DOHH2 (cell line): ENCODE data around the gene COL4A2.

Source experiments
- H3F3A ChIP-seq: fragments of 200-600 bp; sonication (generic), shearing (Covaris generic); 2 replicates; pipeline ENCODE4 v1.6.0; 2016; ENCODE audit warnings: antibody characterized with exemption, mild to moderate bottlenecking; ENCODE audit not compliant: control insufficient read depth, insufficient read depth
- H3K27ac ChIP-seq: fragments of 200-600 bp; sonication (generic); 2 replicates; pipeline ENCODE4 v1.5.1; 2014; ENCODE audit warnings: low read depth, mild to moderate bottlenecking, low read length, moderate library complexity
- H3K27me3 ChIP-seq: fragments of 200-600 bp; sonication (generic); 2 replicates; pipeline ENCODE4 v1.6.1; 2014; ENCODE audit warnings: mild to moderate bottlenecking, low read length, mixed read lengths; ENCODE audit not compliant: control insufficient read depth
- H3K36me3 ChIP-seq: fragments of 200-600 bp; sonication (generic); 2 replicates; pipeline ENCODE4 v1.6.1; 2014; ENCODE audit warnings: mild to moderate bottlenecking, low read length, moderate library complexity, mixed read lengths; ENCODE audit not compliant: control insufficient read depth
- H3K4me1 ChIP-seq: fragments of 200-600 bp; sonication (generic); 2 replicates; pipeline ENCODE4 v1.6.1; 2014; ENCODE audit warnings: mild to moderate bottlenecking, low read length, mixed read lengths; ENCODE audit not compliant: control insufficient read depth
- H3K4me2 ChIP-seq: fragments of 200-600 bp; sonication (generic); 2 replicates; pipeline ENCODE4 v1.6.0; 2014; ENCODE audit warnings: mild to moderate bottlenecking, low read length, moderate library complexity
- H3K4me3 ChIP-seq: fragments of 200-600 bp; sonication (generic); 2 replicates; pipeline ENCODE4 v1.5.1; 2014; ENCODE audit warnings: mild to moderate bottlenecking, low read length, mixed read lengths
- H3K79me2 ChIP-seq: fragments of 200-600 bp; sonication (generic); 2 replicates; pipeline ENCODE4 v1.6.1; 2014; ENCODE audit warnings: mild to moderate bottlenecking, low read length, mixed read lengths; ENCODE audit not compliant: control insufficient read depth
- H3K9me2 ChIP-seq: fragments of 200-600 bp; sonication (generic); replicated peaks from 2 replicates; pipeline ENCODE4 v1.6.1; 2014; ENCODE audit warnings: mild to moderate bottlenecking, low read length, mixed read lengths; ENCODE audit not compliant: control insufficient read depth
- H3K9me3 ChIP-seq: fragments of 200-600 bp; sonication (generic); 2 replicates; pipeline ENCODE4 v1.6.1; 2014; ENCODE audit warnings: antibody characterized with exemption, low read length, mixed read lengths; ENCODE audit not compliant: control insufficient read depth, insufficient read depth
- H4K20me1 ChIP-seq: fragments of 200-600 bp; sonication (generic); 2 replicates; pipeline ENCODE4 v1.6.0; 2014; ENCODE audit warnings: low read depth, mild to moderate bottlenecking, antibody characterized with exemption, low read length, moderate library complexity; ENCODE audit not compliant: control insufficient read depth, insufficient read depth
- CTCF ChIP-seq: fragments of 200-600 bp; sonication (generic); IDR thresholded peaks from one replicate; pipeline ENCODE4 v1.5.1; 2014; ENCODE audit warnings: antibody characterized with exemption, mild to moderate bottlenecking, low read depth, low read length; ENCODE audit not compliant: poor library complexity, severe bottlenecking
- EZH2phosphoT487 ChIP-seq: fragments of 200-600 bp; sonication (generic); IDR thresholded peaks from 2 replicates; pipeline ENCODE4 v1.6.1; 2017; ENCODE audit warnings: borderline replicate concordance, mild to moderate bottlenecking, antibody characterized with exemption, low read length, moderate library complexity, mixed read lengths

COL4A2 gene

GRCh38 chr13:110539894-110540293 lies 232.8 kb downstream of the COL4A2 start:
- Histone ChIP-seq H4K20me1 (no peaks in the 10 kb centered on the region), H3K27ac (no peak overlapping the region), H3K9me2 (no peaks in the 10 kb centered on the region), H3K36me3 (no peaks in the 10 kb centered on the region), H3K9me3 (no peaks in the 10 kb centered on the region), H3F3A (no peaks in the 10 kb centered on the region), H3K4me2 (no peak overlapping the region), H3K4me3 (no peak overlapping the region), H3K27me3 (no peaks in the 10 kb centered on the region), H3K4me1 (peaks cover 5% of the 10 kb centered on the region), H3K79me2 (no peaks in the 10 kb centered on the region)
- no peak for TF ChIP-seq CTCF

GRCh38 chr13:110540871-110541525 lies 233.9 kb downstream of the COL4A2 start:
- Histone ChIP-seq H3K9me2 (no peaks in the 10 kb centered on the region), H3K4me2 (no peak overlapping the region), H3K4me3 (no peak overlapping the region), H3K27ac (no peak overlapping the region), H3F3A (no peaks in the 10 kb centered on the region), H3K9me3 (no peaks in the 10 kb centered on the region), H3K36me3 (no peaks in the 10 kb centered on the region), H3K79me2 (no peaks in the 10 kb centered on the region), H3K4me1 (peaks cover 5% of the 10 kb centered on the region), H3K27me3 (no peaks in the 10 kb centered on the region), H4K20me1 (no peaks in the 10 kb centered on the region)
- TF ChIP-seq CTCF, result no peak
- TF ChIP-seq EZH2phosphoT487, result no peak

- Histone ChIP-seq H3K9me2 (no peaks in the 10 kb centered on the region), H3K9me3 (no peaks in the 10 kb centered on the region), H3K27ac (no peak overlapping the region), H3K27me3 (no peaks in the 10 kb centered on the region), H3K4me3 (no peak overlapping the region), H3K79me2 (no peaks in the 10 kb centered on the region), H3K36me3 (no peaks in the 10 kb centered on the region), H3F3A (no peaks in the 10 kb centered on the region), H3K4me1 (no peaks in the 10 kb centered on the region), H3K4me2 (no peak overlapping the region), H4K20me1 (no peaks in the 10 kb centered on the region)
- TF ChIP-seq EZH2phosphoT487 (no peak), CTCF (no peak)
Observed at GRCh38 chr13:110541526-110541920, 234.4 kb downstream of the COL4A2 start.
